HL-60 (cell line): ENCODE results near the gene AMT.

Experiments used
- DNase-seq, 2 experiments: peaks; one replicate each; pipeline ENCODE4 v3.0.0-alpha.2; 2010 to 2020; ENCODE audit warnings: low read depth in 1 of 2, low spot score in 1 of 2
- H3K27ac ChIP-seq: fragments of 250-450 bp; sonication (Bioruptor Pico); replicated peaks from 2 replicates; pipeline ENCODE4 v1.5.1; 2020; ENCODE audit warnings: mild to moderate bottlenecking, moderate library complexity
- H3K27me3 ChIP-seq: fragments of 250-450 bp; sonication (Bioruptor Pico); 2 replicates; pipeline ENCODE4 v1.5.1; 2021; ENCODE audit warnings: mild to moderate bottlenecking, moderate library complexity; ENCODE audit not compliant: insufficient read depth, poor library complexity, severe bottlenecking
- H3K4me3 ChIP-seq: replicated peaks from 2 replicates; pipeline ENCODE4 v1.5.1; 2011; ENCODE audit warnings: mild to moderate bottlenecking, control low read depth, low read length; ENCODE audit not compliant: insufficient read depth
- CTCF ChIP-seq: IDR thresholded peaks from one replicate; pipeline ENCODE4 v1.5.1; 2011; ENCODE audit warnings: low read length, control low read depth, inconsistent platforms; ENCODE audit not compliant: insufficient read depth
- GABPA ChIP-seq: IDR thresholded peaks from 2 replicates; pipeline ENCODE4 v1.6.1; 2012; ENCODE audit warnings: low read depth
- POLR2AphosphoS5 ChIP-seq: IDR thresholded peaks from 2 replicates; pipeline ENCODE4 v1.6.1; 2012; ENCODE audit warnings: low read depth
- REST ChIP-seq: IDR thresholded peaks from 2 replicates; pipeline ENCODE4 v1.6.1; 2012; ENCODE audit warnings: low read depth; ENCODE audit not compliant: insufficient replicate concordance
- SPI1 ChIP-seq: IDR thresholded peaks from 2 replicates; pipeline ENCODE4 v1.6.1; 2012; ENCODE audit warnings: low read depth, mild to moderate bottlenecking, borderline replicate concordance

Gene AMT

GRCh38 chr3:49378249-49378895, 43.9 kb downstream of the AMT start:
- no peak overlapping the region for H3K4me3 ChIP-seq
- H3K27me3 ChIP-seq, result no peaks in the 10 kb centered on the region
- DNase-seq, result no peak
- TF ChIP-seq GABPA (no peak), SPI1 (no peak), REST (no peak), CTCF (no peak), POLR2AphosphoS5 (no peak)
- no peak overlapping the region for H3K27ac ChIP-seq

- Histone ChIP-seq H3K27me3 (no peaks in the 10 kb centered on the region), H3K4me3 (no peak overlapping the region), H3K27ac (no peak overlapping the region)
- peak in 1 of 2 experiments; percentile 49 for DNase-seq
- TF ChIP-seq POLR2AphosphoS5, result no peak
These were observed 44.8 kb downstream of the AMT start for GRCh38 chr3:49377483-49377882.

GRCh38 chr3:49371946-49372345, 50.3 kb downstream of the AMT start:
- DNase-seq, result no peak
- Histone ChIP-seq H3K4me3 (no peak overlapping the region), H3K27ac (no peak overlapping the region), H3K27me3 (no peaks in the 10 kb centered on the region)
- TF ChIP-seq REST (no peak), SPI1 (no peak), CTCF (no peak), GABPA (no peak), POLR2AphosphoS5 (no peak)

GRCh38 chr3:49370585-49371290, 51.5 kb downstream of the AMT start:
- no peak overlapping the region for H3K4me3 ChIP-seq
- TF ChIP-seq GABPA, result no peak
- TF ChIP-seq CTCF, result no peak
- H3K27ac ChIP-seq, result no peak overlapping the region
- no peaks in the 10 kb centered on the region for H3K27me3 ChIP-seq
- no peak for DNase-seq
